GM21390 (cell line): Measurements from ENCODE around the gene DDIT3.
"Not testable (repeated sequence)": the region's sequence is repeated elsewhere in the genome, so short reads cannot be mapped to it uniquely, and the experiment has no call there.

Experiments
- ATAC-seq: cut with Tn5 transposase; IDR thresholded peaks from one replicate; pipeline ENCODE4 v1.9.1; 2021; ENCODE audit not compliant: unreplicated experiment

Gene DDIT3, protein sequence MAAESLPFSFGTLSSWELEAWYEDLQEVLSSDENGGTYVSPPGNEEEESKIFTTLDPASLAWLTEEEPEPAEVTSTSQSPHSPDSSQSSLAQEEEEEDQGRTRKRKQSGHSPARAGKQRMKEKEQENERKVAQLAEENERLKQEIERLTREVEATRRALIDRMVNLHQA

GRCh38 chr12:57520053-57520818 is at the start of gene DDIT3:
TSS of gene DDIT3 (minus strand) at chr12:57520514. CDS start at chr12:57517406, 3,108 bp downstream.
- peak; percentile 69 for ATAC-seq

- ATAC-seq, result no peak
Observed at GRCh38 chr12:57569858-57570257, 49.5 kb upstream of the DDIT3 start.

DNA sequence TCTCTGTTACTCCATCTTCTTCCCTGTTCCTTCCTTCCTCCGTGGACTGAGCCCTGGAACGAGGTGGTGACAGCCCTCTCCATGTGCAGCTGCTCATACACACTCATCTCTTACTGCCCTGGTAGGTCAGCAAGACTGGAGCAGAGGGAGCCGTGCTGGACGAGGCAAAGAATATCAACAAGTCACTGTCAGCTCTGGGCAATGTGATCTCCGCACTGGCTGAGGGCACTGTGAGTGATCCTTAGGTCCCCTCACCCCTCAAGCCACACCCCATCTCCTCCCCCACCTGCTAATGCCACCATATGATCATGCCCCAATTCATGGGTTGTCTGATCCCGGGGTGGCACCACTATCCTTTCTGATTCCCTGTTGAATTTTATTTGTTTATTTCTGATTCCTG is 48.5 kb upstream of the DDIT3 start:
- no peak for ATAC-seq

DNA sequence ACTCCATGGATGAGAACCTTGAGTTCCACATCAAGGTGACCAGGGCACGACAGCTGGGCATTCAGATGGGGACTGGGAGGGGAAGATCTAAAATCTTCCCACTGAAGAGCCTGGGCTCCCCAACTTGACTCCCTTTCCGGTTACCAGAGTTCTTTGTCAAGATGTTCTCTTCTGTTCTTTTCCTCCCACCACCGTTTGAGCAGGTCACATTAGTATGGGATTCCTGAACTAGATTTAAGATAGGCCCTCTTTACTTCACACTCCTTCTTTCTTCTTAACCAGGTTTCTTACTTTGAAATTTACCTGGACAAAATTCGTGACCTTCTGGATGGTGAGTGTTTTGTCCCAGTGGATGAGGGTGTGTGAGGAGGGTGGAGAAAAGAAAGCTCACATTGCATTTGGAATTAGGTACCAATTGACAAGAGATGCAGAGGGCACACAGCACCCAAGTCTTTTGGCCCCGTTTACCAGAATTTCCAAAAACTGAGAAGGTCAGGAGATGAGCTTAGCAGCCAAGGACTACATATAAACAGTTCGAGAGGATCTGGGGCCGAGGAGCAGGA is 43.9 kb upstream of the DDIT3 start:
- ATAC-seq, result no peak

DNA sequence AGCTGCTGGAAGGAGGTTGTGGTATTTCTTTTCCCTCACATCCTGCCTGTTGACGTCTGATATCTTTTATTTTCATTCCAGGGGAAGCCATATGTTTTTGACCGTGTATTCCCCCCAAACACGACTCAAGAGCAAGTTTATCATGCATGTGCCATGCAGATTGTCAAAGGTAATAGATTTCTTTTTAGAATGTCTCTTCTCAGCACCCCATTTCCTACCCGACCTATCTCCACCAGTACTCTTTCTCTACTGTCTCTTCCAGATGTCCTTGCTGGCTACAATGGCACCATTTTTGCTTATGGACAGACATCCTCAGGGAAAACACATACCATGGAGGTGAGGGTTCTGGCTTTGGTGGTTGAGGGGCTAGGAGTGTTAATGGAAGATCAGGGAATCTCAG is 43.0 kb upstream of the DDIT3 start:
- no peak for ATAC-seq

DNA sequence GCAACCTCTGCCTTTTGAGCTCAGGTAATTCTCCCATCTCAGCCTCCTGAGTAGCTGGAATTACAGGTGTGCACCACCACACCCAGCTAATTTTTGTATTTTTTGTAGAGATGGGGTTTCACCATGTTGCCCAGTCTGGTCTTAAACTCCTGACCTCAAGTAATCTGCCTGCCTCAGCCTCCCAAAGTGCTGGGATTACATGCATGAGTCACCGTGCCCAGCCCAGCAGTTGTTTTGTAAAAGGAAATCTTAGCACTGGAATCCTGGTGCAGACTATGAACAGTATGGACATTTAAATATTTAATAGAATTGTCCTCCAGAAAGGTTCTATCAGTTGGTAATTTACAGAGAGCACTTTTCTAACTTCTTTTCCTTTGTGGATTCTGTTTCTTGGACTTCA is 40.8 kb upstream of the DDIT3 start:
- ATAC-seq, result not testable (repeated sequence)

GRCh38 chr12:57560516-57560915 is 40.2 kb upstream of the DDIT3 start:
- ATAC-seq, result no peak

GRCh38 chr12:57558864-57559263 is 38.5 kb upstream of the DDIT3 start:
- ATAC-seq, result no peak

DNA sequence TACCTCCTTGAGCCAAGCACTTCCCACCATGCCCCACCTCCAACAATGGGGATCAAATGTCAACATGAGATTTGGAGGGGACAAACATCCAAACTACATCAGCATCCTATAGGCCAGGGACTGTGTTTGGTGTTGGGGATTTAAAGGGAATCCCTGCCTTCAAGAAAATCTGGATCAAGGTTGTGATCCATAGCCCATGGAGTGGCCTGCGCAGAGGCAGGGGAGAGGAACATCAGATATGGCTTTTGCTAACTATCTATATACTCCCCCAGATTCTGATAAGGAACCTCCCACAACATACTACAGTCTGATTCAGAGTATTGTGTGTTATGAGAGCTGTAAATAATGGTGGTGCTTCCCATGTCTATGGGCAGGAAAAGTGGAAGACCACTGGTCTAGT is 34.6 kb upstream of the DDIT3 start:
- ATAC-seq, result no peak

- no peak for ATAC-seq
Observed at GRCh38 chr12:57554453-57554852, 34.1 kb upstream of the DDIT3 start.

GRCh38 chr12:57553343-57554202 is 33.3 kb upstream of the DDIT3 start:
- no peak for ATAC-seq

DNA sequence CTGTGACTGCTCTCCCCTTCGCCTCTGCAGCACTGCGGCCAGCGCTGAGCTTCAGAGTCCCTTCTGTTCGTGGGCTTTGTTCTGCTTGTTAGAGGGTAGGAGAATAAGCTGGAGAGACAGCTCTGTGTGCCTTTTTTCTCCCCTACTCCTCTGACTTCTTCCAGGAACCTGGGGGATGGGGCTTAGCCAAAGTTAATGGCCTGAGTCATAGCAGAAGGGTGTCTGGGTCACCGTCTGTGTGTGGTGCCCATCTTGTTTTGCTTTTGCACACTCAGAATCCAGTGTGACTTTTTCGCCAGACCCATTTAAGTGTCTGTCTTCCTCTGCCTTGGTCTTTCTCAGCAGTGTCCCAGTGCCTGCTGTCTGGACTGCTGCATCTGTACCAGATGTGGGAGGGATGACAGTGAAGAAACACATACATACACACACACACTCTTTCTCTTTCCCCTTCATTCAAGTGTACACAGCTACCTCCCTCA is 32.6 kb upstream of the DDIT3 start:
- ATAC-seq, result no peak

- no peak for ATAC-seq
Observed at GRCh38 chr12:57552306-57552651, 32.0 kb upstream of the DDIT3 start.

- ATAC-seq, result no peak
Observed at GRCh38 chr12:57551637-57552305, 31.5 kb upstream of the DDIT3 start.

DNA sequence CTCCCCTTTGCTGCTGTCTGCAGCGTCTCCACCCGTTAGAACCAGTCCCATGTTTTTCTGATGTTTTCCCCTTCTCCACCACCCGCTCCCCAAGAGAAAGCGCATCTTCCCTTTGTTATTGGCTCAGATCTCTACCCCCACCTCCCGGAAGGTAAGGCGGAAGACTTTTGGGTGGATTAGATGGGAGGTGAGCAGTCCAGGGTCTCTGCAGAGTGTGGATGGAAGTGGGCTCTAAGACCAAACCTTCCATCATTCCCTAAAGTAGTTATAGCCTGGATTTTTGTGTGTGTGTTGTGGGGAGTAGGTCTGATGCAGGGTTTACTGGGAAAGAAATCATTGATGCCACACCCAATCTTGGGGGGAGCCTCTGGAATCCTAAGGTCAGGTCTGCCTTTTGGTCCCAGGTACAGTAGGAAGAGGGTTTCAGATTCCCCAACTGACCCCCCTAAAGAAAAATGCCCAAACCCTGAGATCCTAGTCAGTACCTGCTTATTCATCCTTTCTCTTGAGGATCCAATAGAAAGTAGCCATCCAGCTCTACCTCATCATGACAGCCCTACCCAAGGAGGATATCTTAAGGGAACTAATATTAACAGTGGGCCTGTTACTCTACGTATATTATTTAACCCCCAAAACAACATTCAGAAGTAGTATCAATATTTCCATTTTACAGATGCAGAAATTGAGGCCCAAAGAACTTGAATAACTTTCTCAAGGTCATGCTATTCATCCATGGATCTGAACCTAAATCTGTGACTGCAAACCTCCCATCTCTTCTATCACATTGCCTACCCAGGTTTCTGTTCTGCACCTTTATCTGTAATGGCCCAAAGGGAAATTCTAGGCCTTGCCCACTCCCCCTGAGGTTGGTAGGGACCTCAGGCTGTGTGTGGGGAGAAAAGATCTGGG is 30.6 kb upstream of the DDIT3 start:
- ATAC-seq, result no peak

DNA sequence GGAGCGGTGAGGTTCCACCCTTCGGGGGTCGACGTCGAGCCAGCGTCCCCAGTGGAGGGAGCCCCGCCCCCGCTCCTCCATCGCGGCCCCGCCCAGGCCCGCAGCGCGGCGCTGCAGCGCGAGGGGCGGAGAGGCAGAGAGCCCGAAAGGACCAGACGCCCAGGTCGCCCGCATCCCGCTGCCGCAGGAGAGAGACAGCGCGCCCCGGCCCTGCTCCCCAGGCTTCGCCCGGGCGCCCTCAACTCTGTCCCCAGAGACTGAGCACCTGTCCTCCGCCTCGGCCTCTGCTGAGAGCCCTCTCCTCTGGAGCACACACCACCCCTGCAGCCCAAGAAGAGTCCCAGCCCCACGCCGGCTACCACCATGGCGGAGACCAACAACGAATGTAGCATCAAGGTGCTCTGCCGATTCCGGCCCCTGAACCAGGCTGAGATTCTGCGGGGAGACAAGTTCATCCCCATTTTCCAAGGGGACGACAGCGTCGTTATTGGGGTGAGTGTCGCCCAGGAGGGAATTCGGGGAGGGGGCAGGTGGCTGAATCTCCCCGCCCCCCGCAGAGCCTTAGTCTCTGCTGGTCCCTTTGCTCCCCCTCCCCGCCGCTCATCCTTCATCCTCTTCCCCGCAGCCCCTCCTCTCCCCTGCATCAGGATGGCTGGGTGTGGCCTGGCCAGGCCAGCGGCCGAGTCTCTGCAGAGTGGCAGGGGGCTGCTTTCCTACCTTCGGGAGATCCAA is 29.8 kb upstream of the DDIT3 start, which contains the start of gene KIF5A:
Gene KIF5A, plus strand, starts transcription at position 136 of the 732 bp plus-strand sequence. Its CDS starts 228 bp downstream, at position 364.
- no peak for ATAC-seq

DNA sequence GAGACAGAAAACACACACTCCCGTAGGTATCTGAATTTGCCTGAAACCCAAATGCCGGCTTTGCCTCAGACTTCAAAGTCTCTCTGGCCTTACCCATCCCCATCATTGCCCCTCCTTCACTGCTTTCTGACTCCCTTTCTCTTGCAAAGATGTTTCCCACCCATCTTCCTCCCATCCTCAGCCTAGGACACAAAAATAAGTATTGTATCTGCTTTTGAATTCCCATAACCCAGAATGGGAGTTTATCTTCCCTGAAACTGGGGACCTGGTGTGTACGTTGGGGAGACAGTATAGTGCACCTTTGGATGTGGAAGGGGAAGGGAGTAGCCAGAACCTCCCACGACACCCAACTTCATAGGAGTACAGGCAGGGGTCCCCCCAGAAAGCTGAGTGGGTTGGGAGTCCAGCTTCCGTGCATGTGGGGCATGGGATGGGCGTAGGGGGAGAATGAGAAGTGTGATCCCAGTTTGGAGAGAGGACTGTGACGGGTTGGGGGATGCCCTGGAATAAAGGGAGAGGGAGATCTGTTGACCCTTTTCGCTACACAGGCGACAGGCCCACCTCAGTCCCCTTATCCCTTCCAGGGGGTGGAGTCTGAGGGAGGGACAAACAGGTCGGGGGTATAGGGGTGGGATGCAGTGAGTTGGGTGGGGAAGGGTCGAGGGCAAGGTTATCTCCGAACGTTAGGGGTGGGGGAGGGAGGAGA is 29.0 kb upstream of the DDIT3 start:
- ATAC-seq, result no peak

DNA sequence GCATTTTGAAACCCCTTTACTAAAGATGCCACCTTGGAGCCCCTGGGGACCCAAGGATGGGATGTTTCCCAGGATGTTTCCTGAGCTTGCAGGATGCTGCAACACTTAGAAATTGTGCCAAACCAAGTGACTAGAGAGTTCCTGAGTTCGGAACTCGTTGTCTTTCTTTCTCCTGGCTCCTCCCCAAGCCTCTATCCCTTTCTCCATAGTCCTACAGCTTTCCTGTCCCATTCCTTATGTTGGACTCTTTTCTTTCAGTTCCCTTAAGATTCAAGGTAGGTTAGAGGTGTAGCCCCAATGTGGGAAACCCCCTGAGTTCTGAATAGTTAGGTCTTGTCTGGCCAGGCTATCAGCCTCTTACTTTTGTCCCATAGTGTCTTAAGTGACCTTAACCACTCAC is 28.2 kb upstream of the DDIT3 start:
- ATAC-seq, result no peak

- no peak for ATAC-seq
Observed at GRCh38 chr12:57548013-57548315, 27.6 kb upstream of the DDIT3 start.
